ENCODE measurements around the gene CRLF2.
A peak's percentile ranks its signal among the peaks of the same experiment; 100 is the strongest.
"Not testable (repeated sequence)": the region's sequence is repeated elsewhere in the genome, so short reads cannot be mapped to it uniquely, and the experiment has no call there.

Gene CRLF2, protein sequence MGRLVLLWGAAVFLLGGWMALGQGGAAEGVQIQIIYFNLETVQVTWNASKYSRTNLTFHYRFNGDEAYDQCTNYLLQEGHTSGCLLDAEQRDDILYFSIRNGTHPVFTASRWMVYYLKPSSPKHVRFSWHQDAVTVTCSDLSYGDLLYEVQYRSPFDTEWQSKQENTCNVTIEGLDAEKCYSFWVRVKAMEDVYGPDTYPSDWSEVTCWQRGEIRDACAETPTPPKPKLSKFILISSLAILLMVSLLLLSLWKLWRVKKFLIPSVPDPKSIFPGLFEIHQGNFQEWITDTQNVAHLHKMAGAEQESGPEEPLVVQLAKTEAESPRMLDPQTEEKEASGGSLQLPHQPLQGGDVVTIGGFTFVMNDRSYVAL

DNA sequence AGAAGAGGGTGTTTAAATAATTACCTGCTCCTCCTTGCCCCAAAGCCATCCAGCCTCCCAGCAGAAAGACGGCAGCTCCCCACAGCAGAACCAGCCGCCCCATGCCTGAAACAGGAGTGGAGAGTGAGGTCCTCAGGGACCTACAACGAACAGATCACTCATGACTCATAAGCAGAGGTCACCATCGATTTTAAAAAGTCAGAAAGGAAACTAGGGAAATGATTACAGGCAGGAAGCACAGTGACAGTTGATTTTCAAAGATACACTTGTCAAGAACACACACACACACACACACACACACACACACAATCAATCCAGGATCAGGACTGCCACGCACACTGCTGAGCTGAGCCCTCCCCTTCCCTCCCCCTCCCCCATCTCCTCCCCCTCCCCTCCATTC, at the start of gene CRLF2:
Gene CRLF2 (minus strand): TSS at position 118 of the 400 bp plus-strand sequence. CDS start 15 bp downstream, at position 103.
- TF ChIP-seq CTCF (IDR thresholded peaks at IDR 0.05; ENCODE audit: borderline replicate concordance, control extremely low read depth, extremely low read depth, insufficient read depth, missing control alignments), result no peak
- DNase-seq (ENCODE audit: low spot score), result peak; percentile 75

DNA sequence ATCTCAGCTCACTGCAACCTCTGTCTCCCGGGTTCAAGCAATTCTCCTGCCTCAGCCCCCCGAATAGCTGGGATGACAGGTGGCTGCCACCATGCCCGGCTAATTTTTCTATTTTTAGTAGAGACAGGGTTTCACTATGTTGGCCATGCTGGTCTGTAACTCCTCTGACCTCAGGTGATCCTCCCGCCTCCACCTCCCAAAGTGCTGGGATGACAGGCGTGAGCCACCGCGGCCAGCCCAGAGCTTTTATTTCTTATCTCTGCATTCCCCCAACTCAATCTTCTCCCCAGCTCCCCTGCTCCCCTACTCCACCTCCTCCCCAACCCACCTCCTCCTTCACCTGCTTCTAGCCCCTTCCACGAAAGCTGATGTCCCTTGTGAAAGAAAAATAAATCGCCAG, 49.3 kb upstream of the CRLF2 start:
- in situ Hi-C loops (cut with MboI; ENCODE audit: low sequenced_read_pairs, unreplicated experiment); DNase-seq (ENCODE audit: low spot score): not testable (repeated sequence)

More for the DNA sequence above, at the start of gene CRLF2:
- in situ Hi-C loops (cut with MboI; ENCODE audit: low sequenced_read_pairs, unreplicated experiment), result no loop called here

DNA sequence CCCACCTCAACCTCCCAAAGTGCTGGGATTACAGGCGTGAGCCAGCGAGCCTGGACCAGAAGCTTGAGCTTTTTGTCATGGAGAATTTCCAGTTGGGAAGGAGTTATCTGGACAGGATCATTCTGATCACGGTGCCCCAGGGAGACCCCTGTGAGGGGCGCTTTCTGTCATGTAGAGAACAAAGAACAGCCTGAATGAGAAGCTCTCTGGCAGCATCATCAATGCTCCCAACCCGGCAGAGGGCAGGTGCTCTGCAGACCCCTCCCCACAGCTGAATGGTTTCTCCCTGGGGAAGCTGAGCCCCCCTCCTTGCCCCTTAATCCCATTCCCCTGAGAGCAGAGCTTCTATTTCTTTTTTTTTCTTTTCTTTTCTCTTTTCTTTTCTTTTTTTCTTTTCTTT, 48.8 kb upstream of the CRLF2 start:
- in situ Hi-C loops (cut with MboI; ENCODE audit: low sequenced_read_pairs, unreplicated experiment), result no loop called here
- DNase-seq (ENCODE audit: low spot score), result no peak
- TF ChIP-seq CTCF (IDR thresholded peaks at IDR 0.05; ENCODE audit: borderline replicate concordance, control extremely low read depth, extremely low read depth, insufficient read depth, missing control alignments), result no peak

GRCh38 chrX:1252861-1253260, 40.4 kb upstream of the CRLF2 start:
- DNase-seq (ENCODE audit: low spot score), result no peak
- in situ Hi-C loops (cut with MboI; ENCODE audit: low sequenced_read_pairs, unreplicated experiment), result loop anchor here (10.0 kb wide), 1 partner anchor 132 kb away; no protein-coding TSS in a partner anchor
- TF ChIP-seq CTCF (IDR thresholded peaks at IDR 0.05; ENCODE audit: borderline replicate concordance, control extremely low read depth, extremely low read depth, insufficient read depth, missing control alignments), result no peak

- no peak for TF ChIP-seq CTCF (IDR thresholded peaks at IDR 0.05; ENCODE audit: borderline replicate concordance, control extremely low read depth, extremely low read depth, insufficient read depth, missing control alignments)
- DNase-seq (ENCODE audit: low spot score), result no peak
- in situ Hi-C loops (cut with MboI; ENCODE audit: low sequenced_read_pairs, unreplicated experiment), result no loop called here
Observed at GRCh38 chrX:1249101-1249887, 36.8 kb upstream of the CRLF2 start.

DNA sequence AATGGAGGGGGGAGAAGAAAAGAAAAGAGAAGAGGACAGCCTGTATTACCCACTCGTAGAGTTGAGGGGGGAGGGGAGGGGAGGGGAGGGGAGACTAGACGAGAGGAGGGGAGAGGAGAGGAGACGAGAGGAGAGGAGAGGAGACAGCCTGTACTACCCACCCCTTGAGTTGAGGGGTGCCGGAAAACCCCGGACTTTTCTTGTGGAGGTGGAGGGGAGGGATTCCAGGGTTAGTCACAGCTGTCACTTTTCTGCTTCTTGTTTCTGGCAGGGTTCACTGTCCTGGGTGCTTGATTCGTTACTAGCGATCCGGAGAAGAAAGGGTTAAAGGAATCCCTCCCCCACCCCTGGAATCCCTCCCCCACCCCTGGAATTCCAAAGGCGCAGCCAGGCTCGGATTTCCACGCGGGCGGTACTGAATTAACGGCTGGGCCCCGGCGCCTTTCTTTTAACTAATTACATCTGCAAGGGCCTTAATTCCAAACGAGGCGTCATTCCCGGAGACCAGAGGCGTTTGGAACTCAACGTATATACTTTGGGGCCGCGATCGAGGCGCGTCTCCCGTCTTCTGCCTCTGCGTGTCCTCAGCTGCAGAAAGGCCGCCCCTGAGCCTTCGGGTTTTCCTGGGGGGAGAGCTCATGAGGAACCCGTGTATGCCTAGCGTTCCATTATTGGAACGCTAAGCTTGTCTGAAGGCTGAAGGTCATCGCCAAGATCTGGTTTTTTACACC, 36.0 kb upstream of the CRLF2 start:
- DNase-seq (ENCODE audit: low spot score), result peak; percentile 67
- in situ Hi-C loops (cut with MboI; ENCODE audit: low sequenced_read_pairs, unreplicated experiment), result no loop called here
- no peak for TF ChIP-seq CTCF (IDR thresholded peaks at IDR 0.05; ENCODE audit: borderline replicate concordance, control extremely low read depth, extremely low read depth, insufficient read depth, missing control alignments)
